ENCODE data around the gene OR2D2. TPM values are rescaled to one million over a fixed set of nuclear protein-coding genes. Genes with fewer than 3 reads are reported as not detected.

Gene OR2D2, protein sequence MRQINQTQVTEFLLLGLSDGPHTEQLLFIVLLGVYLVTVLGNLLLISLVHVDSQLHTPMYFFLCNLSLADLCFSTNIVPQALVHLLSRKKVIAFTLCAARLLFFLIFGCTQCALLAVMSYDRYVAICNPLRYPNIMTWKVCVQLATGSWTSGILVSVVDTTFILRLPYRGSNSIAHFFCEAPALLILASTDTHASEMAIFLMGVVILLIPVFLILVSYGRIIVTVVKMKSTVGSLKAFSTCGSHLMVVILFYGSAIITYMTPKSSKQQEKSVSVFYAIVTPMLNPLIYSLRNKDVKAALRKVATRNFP
- total RNA-seq (ENCODE audit: unreplicated experiment): 0.64 TPM
- long read RNA-seq: 0 reads

- Mint-ChIP-seq H3K36me3 (ENCODE audit: unreplicated experiment) (no peaks in the 10 kb centered on the region), H3K27ac (ENCODE audit: unreplicated experiment) (no peak within 1 kb of the TSS), H3K4me1 (ENCODE audit: low read depth, unreplicated experiment) (no peaks in the 10 kb centered on the region), H3K9me3 (ENCODE audit: unreplicated experiment) (no peaks in the 10 kb centered on the region), H3K27me3 (ENCODE audit: unreplicated experiment) (no peaks in the 10 kb centered on the region), H3K4me3 (ENCODE audit: unreplicated experiment) (no peak within 1 kb of the TSS)
- TF ChIP-seq CTCF (IDR thresholded peaks at IDR 0.05; ENCODE audit: partially characterized antibody, unreplicated experiment): no peak
- no peak for DNase-seq
Measured at GRCh38 chr11:6892400-6892799, at the start of gene OR2D2. OR2D2 (minus strand) TSS chr11:6892500; CDS start chr11:6892500, 0 bp downstream.

DNA sequence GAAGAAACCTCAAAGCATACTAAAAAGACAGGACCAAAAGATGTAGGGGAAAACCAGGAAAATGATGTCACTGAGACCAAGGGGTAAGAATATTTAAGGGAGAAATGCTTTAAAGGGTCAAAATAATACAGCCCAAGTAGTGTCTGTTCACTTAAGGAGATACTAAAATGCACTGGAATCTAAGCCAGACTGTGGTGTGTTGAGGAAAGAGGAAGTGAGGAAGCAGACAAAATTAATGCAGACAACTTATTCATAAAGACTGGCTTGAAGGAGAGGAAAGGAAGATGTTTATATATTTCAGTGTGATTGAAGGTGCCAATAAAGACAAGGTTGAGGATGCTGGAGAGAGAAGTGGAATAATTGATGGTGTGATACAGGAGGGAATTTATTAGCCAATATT, 49.7 kb upstream of the OR2D2 start:
- H3K4me3 Mint-ChIP-seq (ENCODE audit: unreplicated experiment): no peak overlapping the region
- no peak for TF ChIP-seq CTCF (IDR thresholded peaks at IDR 0.05; ENCODE audit: partially characterized antibody, unreplicated experiment)
- DNase-seq: no peak

GRCh38 chr11:6932145-6932544, 39.8 kb upstream of the OR2D2 start:
- Mint-ChIP-seq H3K9me3 (ENCODE audit: unreplicated experiment) (peaks cover 3% of the 10 kb centered on the region), H3K27me3 (ENCODE audit: unreplicated experiment) (peaks cover 3% of the 10 kb centered on the region), H3K4me1 (ENCODE audit: low read depth, unreplicated experiment) (peaks cover 16% of the 10 kb centered on the region), H3K36me3 (ENCODE audit: unreplicated experiment) (no peaks in the 10 kb centered on the region), H3K27ac (ENCODE audit: unreplicated experiment) (no peak overlapping the region), H3K4me3 (ENCODE audit: unreplicated experiment) (no peak overlapping the region)
- no peak for DNase-seq
- no peak for TF ChIP-seq CTCF (IDR thresholded peaks at IDR 0.05; ENCODE audit: partially characterized antibody, unreplicated experiment)

More for the DNA sequence above, 49.7 kb upstream of the OR2D2 start:
- Mint-ChIP-seq H3K4me1 (ENCODE audit: low read depth, unreplicated experiment) (no peaks in the 10 kb centered on the region), H3K27me3 (ENCODE audit: unreplicated experiment) (no peaks in the 10 kb centered on the region), H3K27ac (ENCODE audit: unreplicated experiment) (no peak overlapping the region), H3K9me3 (ENCODE audit: unreplicated experiment) (no peaks in the 10 kb centered on the region), H3K36me3 (ENCODE audit: unreplicated experiment) (no peaks in the 10 kb centered on the region)

GRCh38 chr11:6931146-6931713, 38.9 kb upstream of the OR2D2 start:
- Mint-ChIP-seq H3K27ac (ENCODE audit: unreplicated experiment) (no peak overlapping the region), H3K4me3 (ENCODE audit: unreplicated experiment) (no peak overlapping the region), H3K27me3 (ENCODE audit: unreplicated experiment) (peaks cover 3% of the 10 kb centered on the region), H3K36me3 (ENCODE audit: unreplicated experiment) (no peaks in the 10 kb centered on the region), H3K9me3 (ENCODE audit: unreplicated experiment) (peaks cover 3% of the 10 kb centered on the region), H3K4me1 (ENCODE audit: low read depth, unreplicated experiment) (peaks cover 17% of the 10 kb centered on the region)
- no peak for TF ChIP-seq CTCF (IDR thresholded peaks at IDR 0.05; ENCODE audit: partially characterized antibody, unreplicated experiment)
- no peak for DNase-seq

DNA sequence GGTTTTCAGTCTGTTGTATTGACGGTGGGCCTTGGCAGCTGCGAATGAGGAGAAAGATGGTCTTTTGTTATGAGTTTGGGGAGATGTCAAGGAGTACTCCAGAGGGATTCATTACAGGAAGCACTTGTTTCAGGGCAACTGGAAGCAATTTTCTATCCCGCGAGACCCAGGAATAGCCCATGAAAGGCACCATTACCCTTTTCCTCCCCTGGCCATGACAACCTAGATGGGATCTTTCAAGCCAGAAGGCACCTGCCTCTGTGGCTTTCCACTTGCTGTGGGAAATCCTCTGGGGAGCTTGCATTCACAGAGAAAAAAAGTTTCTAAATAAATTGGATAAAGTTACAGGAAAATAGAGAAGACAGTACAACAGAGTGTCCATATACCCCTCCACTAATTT, 36.6 kb upstream of the OR2D2 start:
- H3K9me3 Mint-ChIP-seq (ENCODE audit: unreplicated experiment): peaks cover 5% of the 10 kb centered on the region
- peak overlapping the region; percentile 83 for H3K27ac Mint-ChIP-seq (ENCODE audit: unreplicated experiment)
- H3K4me3 Mint-ChIP-seq (ENCODE audit: unreplicated experiment): peak overlapping the region; percentile 64
- no peaks in the 10 kb centered on the region for H3K36me3 Mint-ChIP-seq (ENCODE audit: unreplicated experiment)
- no peak for TF ChIP-seq CTCF (IDR thresholded peaks at IDR 0.05; ENCODE audit: partially characterized antibody, unreplicated experiment)
- peaks cover 3% of the 10 kb centered on the region for H3K27me3 Mint-ChIP-seq (ENCODE audit: unreplicated experiment)
- DNase-seq: peak; percentile 24
- H3K4me1 Mint-ChIP-seq (ENCODE audit: low read depth, unreplicated experiment): peaks cover 23% of the 10 kb centered on the region

Data from glutamatergic neuron (in vitro differentiated cells).